Heart right ventricle (tissue), 16 donors: ENCODE results near the gene LGALS4. TPM values are rescaled to one million over a fixed set of nuclear protein-coding genes. Genes with fewer than 3 reads are reported as not detected.
A peak's percentile ranks its signal among the peaks of the same experiment; 100 is the strongest.
"Not testable (repeated sequence)": the region's sequence is repeated elsewhere in the genome, so short reads cannot be mapped to it uniquely, and the experiment has no call there.

Source experiments
- ATAC-seq, 8 donors: fragments of 200-7000 bp; cut with Tn5 transposase; one replicate each; pipeline ENCODE4 v1.9.1; 2020; ENCODE audit warnings: mild to moderate bottlenecking in 8 of 8, moderate library complexity in 8 of 8, moderate number of reproducible peaks in 1 of 8
- DNase-seq, 2 donors: peaks; one replicate each; pipeline ENCODE4 v3.0.0-alpha.2; 2020
- H3K27ac ChIP-seq, 10 donors: fragments of 200-600 bp; sonication (generic) in 2 of 10; one replicate each; pipeline versions ENCODE4 v1.5.0 to v1.8.0; 2020 to 2022; ENCODE audit warnings: mild to moderate bottlenecking in 3 of 10
- H3K27me3 ChIP-seq, 7 donors: fragments of 200-600 bp; one replicate each; pipeline ENCODE4 v1.8.0; 2021 to 2022; ENCODE audit warnings: mild to moderate bottlenecking in 2 of 7
- H3K36me3 ChIP-seq, 9 donors: fragments of 200-600 bp; sonication (generic) in 1 of 9; one replicate each; pipeline versions ENCODE4 v1.5.0 to v1.8.0; 2020 to 2022; ENCODE audit warnings: mild to moderate bottlenecking in 2 of 9
- H3K4me1 ChIP-seq, 9 donors: fragments of 200-600 bp; sonication (generic) in 1 of 9; one replicate each; pipeline versions ENCODE4 v1.5.0 to v1.8.0; 2020 to 2022; ENCODE audit warnings: mild to moderate bottlenecking in 4 of 9
- H3K4me3 ChIP-seq, 10 donors: fragments of 200-600 bp; sonication (generic) in 2 of 10; one replicate each; pipeline versions ENCODE4 v1.5.0 to v1.8.0; 2020 to 2022; ENCODE audit warnings: mild to moderate bottlenecking in 7 of 10, moderate library complexity in 2 of 10
- H3K9me3 ChIP-seq, 11 donors: fragments of 200-600 bp in 10 of 11; sonication (generic) in 2 of 11; one replicate each; pipeline versions ENCODE4 v1.5.0 to v1.8.0; 2013 to 2022; ENCODE audit warnings: mild to moderate bottlenecking in 2 of 11, control low read depth in 1 of 11, moderate library complexity in 1 of 11
- CTCF ChIP-seq, 9 donors: fragments of 200-600 bp; sonication (generic) in 2 of 9; IDR thresholded peaks; one replicate each; pipeline versions ENCODE4 v1.5.0 to v1.8.0; 2021 to 2022; ENCODE audit warnings: antibody characterized with exemption in 9 of 9, mild to moderate bottlenecking in 5 of 9, moderate library complexity in 1 of 9
- WGBS, 2 donors: extraction: QIAGEN DNeasy Blood & Tissue Kit; methylation state at CpG; one replicate each; pipeline ENCODE4 v1.1.7; 2013; ENCODE audit warnings: inconsistent platforms in 1 of 2; 5-methylcytosine and 5-hydroxymethylcytosine counted together
- intact Hi-C, 10 donors: fragments of 100-400 bp; cut with DNase I; formaldehyde crosslinking; loops; one replicate each; pipeline versions ENCODE4 v1.11.1 to v1.14.2; 2022
- polyA plus RNA-seq, 2 donors: library from polyadenylated mRNA; stranded (reverse); fragments of 200-250 nt; gene quantifications; one replicate each; pipeline ENCODE4 v1.2.3, GENCODE V29; 2013
- total RNA-seq, 10 donors: library from RNA; stranded (reverse); fragmentation: NEBNext Ultra II Directional in 3 of 10; extraction: Animal tissue kit (Norgen Biotek cat#: 25700) in 3 of 10; gene quantifications; one replicate each; pipeline versions ENCODE4 v1.2.1 to v1.2.4, GENCODE V29; 2021 to 2023
- donor health status: Arrhythmogenic right ventricular cardiomyopathy.
- donor health status: ischemic (EF 13 %, LVEDD 7.1; RV severe dilation, severe dysfunction).
- donor health status: healthy with polysubstance abuse.
- donor health status: DM: no; HTN: yes; CAD: no.
- donor health status: DM: no; HTN: no; CAD: no.
- donor health status: ischemic (EF 25% LVEDD 6.9; RV normal size, moderate dysfunction).
- donor health status: ischemic (EF 25% LVEDD 5.7; RV mildly dilated, moderate dysfunction).
- donor health status: healthy.
- donor health status: DM: yes; HTN: yes; CAD: no.
- donor health status: Ischemic cardiomyopathy.
- donor health status: ischemic (EF 35%, LVEDD 5.7; RV mildly dilated, moderate dysfunction).
- donor health status: nonischemic (EF 11% LVEDD 7.7; RV severe dilation, severe dysfunction).
- donor health status: DM: yes; HTN: yes; CAD: no.
- donor health status: PGD.
- donor health status: ischemic (EF 29% LVEDD 5.4; RV normal size, mild dysfunction).
- donor health status: nonischemic (EF 23%, LVEDD 6.1; RV moderate dilation, normal function).

Gene LGALS4
- total and polyA plus RNA-seq, 12 donors: 0.16 to 2.6 (median 0.81) TPM; not detected in 2

- DNase-seq (no peak), ATAC-seq (no peak)
- no peak overlapping the region for H3K4me3 ChIP-seq
- WGBS, 2 donors: 68 to 80% methylated on average over 10 of the region's 10 CpGs
- no peaks in the 10 kb centered on the region for H3K4me1 ChIP-seq
- no peak for TF ChIP-seq CTCF (IDR thresholded peaks at IDR 0.05)
- peaks cover 0 to 9% (median 0%) of the 10 kb centered on the region in 11 donors for H3K9me3 ChIP-seq
- H3K36me3 ChIP-seq: no peaks in the 10 kb centered on the region
- H3K27ac ChIP-seq: no peak overlapping the region
- no peaks in the 10 kb centered on the region for H3K27me3 ChIP-seq
- intact Hi-C loops: no loop called here
Measured at GRCh38 chr19:38759590-38760003, 53.1 kb downstream of the LGALS4 start.

- H3K9me3 ChIP-seq, intact Hi-C loops, ATAC-seq, DNase-seq, H3K4me3 ChIP-seq, H3K36me3 ChIP-seq, H3K27me3 ChIP-seq, H3K27ac ChIP-seq, H3K4me1 ChIP-seq: not testable (repeated sequence)
- WGBS, 2 donors: 80 to 100% methylated on average over 1 to 2 of the region's 2 CpGs
Measured at GRCh38 chr19:38754196-38754595, 58.5 kb downstream of the LGALS4 start.

GRCh38 chr19:38753783-38754182, 59.0 kb downstream of the LGALS4 start:
- DNase-seq, ATAC-seq, H3K9me3 ChIP-seq, H3K36me3 ChIP-seq, H3K4me3 ChIP-seq, intact Hi-C loops, H3K27me3 ChIP-seq, H3K4me1 ChIP-seq: not testable (repeated sequence)
- H3K27ac ChIP-seq: peak overlapping the region in 2 of 10 donors; percentile 44 to 70
- WGBS, 2 donors: 79 to 80% methylated on average over 3 of the region's 3 CpGs

Other genes with a start within 250 kb of the LGALS4 start
- gene MAP4K1, start 195.0 kb downstream of the LGALS4 start, total RNA-seq: 1 to 10 TPM in 8 of 10 donors, under 1 TPM in 2; 0.52 to 9.1 (median 1.5) TPM
- 1 to 10 TPM in 1 of 2 donors, under 1 TPM in 1; 0.99 to 2.1 TPM for gene MAP4K1, start 195.0 kb downstream of the LGALS4 start, polyA plus RNA-seq
- gene EIF3K, start 193.8 kb downstream of the LGALS4 start, total RNA-seq: 100 to 1,000 TPM; 505 to 677 (median 631) TPM
- 100 to 1,000 TPM; 572 to 845 TPM for gene EIF3K, start 193.8 kb downstream of the LGALS4 start, polyA plus RNA-seq
- 100 to 1,000 TPM; 129 to 291 (median 149) TPM for gene ACTN4, start 165.3 kb downstream of the LGALS4 start, total RNA-seq
- gene ACTN4, start 165.3 kb downstream of the LGALS4 start, polyA plus RNA-seq: 100 to 1,000 TPM in 1 of 2 donors, 10 to 100 TPM in 1; 92.4 to 189 TPM
- 1 to 10 TPM in 2 of 10 donors, under 1 TPM in 8; 0.15 to 1.5 (median 0.59) TPM for gene CAPN12, start 68.5 kb downstream of the LGALS4 start, total RNA-seq
- gene CAPN12, start 68.5 kb downstream of the LGALS4 start, polyA plus RNA-seq: 1 to 10 TPM; 1.1 to 3.6 TPM
- gene LGALS7, start 39.4 kb downstream of the LGALS4 start, total RNA-seq: not detected
- gene LGALS7, start 39.4 kb downstream of the LGALS4 start, polyA plus RNA-seq: not detected
- under 1 TPM in 1 of 10 donors, not detected in 9; 0.60 TPM for gene LGALS7B, start 23.7 kb downstream of the LGALS4 start, total RNA-seq
- under 1 TPM in 1 of 2 donors, not detected in 1; 0.19 TPM for gene LGALS7B, start 23.7 kb downstream of the LGALS4 start, polyA plus RNA-seq
- 100 to 1,000 TPM; 418 to 987 (median 671) TPM for gene ECH1, start 18.8 kb upstream of the LGALS4 start, total RNA-seq
- 1,000 to 10,000 TPM in 1 of 2 donors, 100 to 1,000 TPM in 1; 446 to 1,208 TPM for gene ECH1, start 18.8 kb upstream of the LGALS4 start, polyA plus RNA-seq
- 100 to 1,000 TPM; 134 to 196 (median 170) TPM for gene HNRNPL, start 37.0 kb upstream of the LGALS4 start, total RNA-seq
- gene HNRNPL, start 37.0 kb upstream of the LGALS4 start, polyA plus RNA-seq: 100 to 1,000 TPM; 130 to 181 TPM
- 1 to 10 TPM; 1.6 to 7.0 (median 2.8) TPM for gene RINL, start 65.3 kb upstream of the LGALS4 start, total RNA-seq
- gene RINL, start 65.3 kb upstream of the LGALS4 start, polyA plus RNA-seq: 10 to 100 TPM in 1 of 2 donors, 1 to 10 TPM in 1; 4.6 to 14.5 TPM
- gene SIRT2, start 86.7 kb upstream of the LGALS4 start, total RNA-seq: 100 to 1,000 TPM in 1 of 10 donors, 10 to 100 TPM in 9; 51.7 to 103 (median 72.6) TPM
- gene SIRT2, start 86.7 kb upstream of the LGALS4 start, polyA plus RNA-seq: 10 to 100 TPM; 46.3 to 86.0 TPM
- 10 to 100 TPM; 16.1 to 26.6 (median 21.6) TPM for gene NFKBIB, start 87.0 kb upstream of the LGALS4 start, total RNA-seq
- 10 to 100 TPM; 31.5 to 79.8 TPM for gene NFKBIB, start 87.0 kb upstream of the LGALS4 start, polyA plus RNA-seq
- gene CCER2, start 99.2 kb upstream of the LGALS4 start, total RNA-seq: under 1 TPM in 5 of 10 donors, not detected in 5; 0.25 to 0.93 (median 0.38) TPM
- under 1 TPM; 0.13 to 0.37 TPM for gene CCER2, start 99.2 kb upstream of the LGALS4 start, polyA plus RNA-seq
- 10 to 100 TPM; 14.7 to 21.9 (median 18.9) TPM for gene SARS2, start 117.8 kb upstream of the LGALS4 start, total RNA-seq
- 10 to 100 TPM; 10.4 to 51.9 TPM for gene SARS2, start 117.8 kb upstream of the LGALS4 start, polyA plus RNA-seq
- gene MRPS12, start 118.0 kb upstream of the LGALS4 start, total RNA-seq: 10 to 100 TPM; 41.8 to 78.7 (median 54.1) TPM
- 100 to 1,000 TPM in 1 of 2 donors, 10 to 100 TPM in 1; 39.7 to 122 TPM for gene MRPS12, start 118.0 kb upstream of the LGALS4 start, polyA plus RNA-seq
- 1 to 10 TPM in 9 of 10 donors, under 1 TPM in 1; 1.00 to 2.8 (median 1.7) TPM for gene FBXO17, start 162.8 kb upstream of the LGALS4 start, total RNA-seq
- 1 to 10 TPM; 2.5 to 3.2 TPM for gene FBXO17, start 162.8 kb upstream of the LGALS4 start, polyA plus RNA-seq
- 10 to 100 TPM; 11.4 to 40.5 (median 21.4) TPM for gene FBXO27, start 219.6 kb upstream of the LGALS4 start, total RNA-seq
- 1 to 10 TPM; 2.3 to 6.6 TPM for gene FBXO27, start 219.6 kb upstream of the LGALS4 start, polyA plus RNA-seq